BLaER1 treated with 17β-estradiol and CSF1 and Interleukin-3, amounts not matched to agents 10 nM and 100 nM (cell line): Measurements from ENCODE around the gene ECE1.

Experiments
- H3K27ac ChIP-seq, 11 experiments: shearing (Covaris generic); formaldehyde crosslinking; 2 replicates each; pipeline ENCODE4 v1.8.1; 2022
- H3K27me3 ChIP-seq, 11 experiments: shearing (Covaris generic); formaldehyde crosslinking; 2 replicates each; pipeline ENCODE4 v1.8.1; 2022
- H3K36me3 ChIP-seq, 11 experiments: shearing (Covaris generic); formaldehyde crosslinking; 2 replicates each; pipeline ENCODE4 v1.8.1; 2022
- H3K4me1 ChIP-seq, 10 experiments: shearing (Covaris generic); formaldehyde crosslinking; 2 replicates each; pipeline ENCODE4 v1.8.1; 2022
- H3K4me2 ChIP-seq, 11 experiments: shearing (Covaris generic); formaldehyde crosslinking; 2 replicates each; pipeline ENCODE4 v1.8.1; 2022
- H3K4me3 ChIP-seq, 10 experiments: shearing (Covaris generic); formaldehyde crosslinking; 2 replicates each; pipeline ENCODE4 v1.8.1; 2022
- H3K9ac ChIP-seq, 11 experiments: shearing (Covaris generic); formaldehyde crosslinking; 2 replicates each; pipeline ENCODE4 v1.8.1; 2022
- H3K9me3 ChIP-seq, 11 experiments: shearing (Covaris generic); formaldehyde crosslinking; replicated peaks in 1 of 11; 2 replicates each; pipeline ENCODE4 v1.8.1; 2022
- H4K20me1 ChIP-seq, 11 experiments: shearing (Covaris generic); formaldehyde crosslinking; 2 replicates each; pipeline ENCODE4 v1.8.1; 2022
- Cebpa-rat ChIP-seq, 11 experiments: shearing (Covaris generic); IDR thresholded peaks; 2 replicates each; pipeline ENCODE4 v1.8.1; 2022

Gene ECE1

DNA sequence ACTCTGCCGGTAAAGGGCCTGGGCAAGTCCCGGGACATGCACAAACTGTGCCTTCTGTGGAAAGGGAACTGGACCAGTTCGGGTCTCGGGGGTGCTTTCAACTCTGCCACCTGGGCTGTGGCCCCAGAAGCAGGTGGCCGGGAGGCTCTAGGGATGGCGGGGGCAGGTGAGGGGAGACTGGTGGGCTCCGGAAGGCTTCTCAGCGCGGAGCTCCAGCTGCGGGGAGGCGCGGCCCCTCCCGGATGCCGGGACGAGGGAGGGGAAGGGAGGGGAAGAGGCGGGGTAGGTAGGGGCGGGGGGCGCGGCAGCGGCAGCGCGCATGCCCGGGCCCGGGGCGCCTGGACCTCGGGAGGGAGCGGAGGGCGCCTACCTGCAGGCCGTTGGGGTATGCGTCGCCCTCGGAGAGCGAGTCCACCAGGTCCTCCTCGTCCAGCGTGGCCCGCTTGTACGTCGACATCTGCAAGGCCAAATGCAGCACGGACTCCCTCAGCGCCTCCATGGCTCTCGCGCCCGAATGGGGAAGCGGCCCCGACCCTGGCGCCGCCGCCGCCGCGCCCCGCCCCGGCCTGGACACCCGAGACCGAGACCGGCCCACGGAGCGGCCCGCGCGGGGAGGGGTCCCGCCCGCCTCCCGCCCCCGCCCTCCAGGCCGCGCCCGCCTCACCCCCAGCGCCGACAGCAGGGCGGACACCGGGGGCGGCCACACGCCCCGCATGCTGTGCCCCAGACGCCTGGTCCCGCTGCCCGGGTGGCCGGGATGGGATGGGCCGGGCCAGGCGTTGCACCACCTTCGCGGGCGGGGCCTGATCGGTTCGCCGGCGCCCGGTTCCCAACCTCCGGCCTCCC is at the start of gene ECE1:
ECE1 (minus strand) TSS at position 764 of the 846 bp plus-strand sequence; CDS start at position 715, 49 bp downstream.
- Histone ChIP-seq H3K9ac (peak within 1 kb of the TSS; percentile 59 to 87 (median 78); a peak in 21 of 22 replicates), H3K4me2 (peak within 1 kb of the TSS; percentile 92 to 100 (median 98)), H3K27me3 (peaks cover 0 to 56% (median 0%) of the 10 kb centered on the region in 11 experiments; a peak in 7 of 22 replicates), H3K27ac (peak within 1 kb of the TSS in 10 of 11 experiments; percentile 47 to 95 (median 75); a peak in 19 of 22 replicates), H3K4me3 (peak within 1 kb of the TSS; percentile 48 to 74 (median 64)), H3K4me1 (peaks cover 58 to 83% (median 76%) of the 10 kb centered on the region in 10 experiments), H3K9me3 (no peaks in the 10 kb centered on the region), H4K20me1 (peaks cover 0 to 25% (median 10%) of the 10 kb centered on the region in 11 experiments; a peak in 10 of 22 replicates), H3K36me3 (no peaks in the 10 kb centered on the region)
- TF ChIP-seq Cebpa-rat (IDR thresholded peaks at IDR 0.05), result no peak

DNA sequence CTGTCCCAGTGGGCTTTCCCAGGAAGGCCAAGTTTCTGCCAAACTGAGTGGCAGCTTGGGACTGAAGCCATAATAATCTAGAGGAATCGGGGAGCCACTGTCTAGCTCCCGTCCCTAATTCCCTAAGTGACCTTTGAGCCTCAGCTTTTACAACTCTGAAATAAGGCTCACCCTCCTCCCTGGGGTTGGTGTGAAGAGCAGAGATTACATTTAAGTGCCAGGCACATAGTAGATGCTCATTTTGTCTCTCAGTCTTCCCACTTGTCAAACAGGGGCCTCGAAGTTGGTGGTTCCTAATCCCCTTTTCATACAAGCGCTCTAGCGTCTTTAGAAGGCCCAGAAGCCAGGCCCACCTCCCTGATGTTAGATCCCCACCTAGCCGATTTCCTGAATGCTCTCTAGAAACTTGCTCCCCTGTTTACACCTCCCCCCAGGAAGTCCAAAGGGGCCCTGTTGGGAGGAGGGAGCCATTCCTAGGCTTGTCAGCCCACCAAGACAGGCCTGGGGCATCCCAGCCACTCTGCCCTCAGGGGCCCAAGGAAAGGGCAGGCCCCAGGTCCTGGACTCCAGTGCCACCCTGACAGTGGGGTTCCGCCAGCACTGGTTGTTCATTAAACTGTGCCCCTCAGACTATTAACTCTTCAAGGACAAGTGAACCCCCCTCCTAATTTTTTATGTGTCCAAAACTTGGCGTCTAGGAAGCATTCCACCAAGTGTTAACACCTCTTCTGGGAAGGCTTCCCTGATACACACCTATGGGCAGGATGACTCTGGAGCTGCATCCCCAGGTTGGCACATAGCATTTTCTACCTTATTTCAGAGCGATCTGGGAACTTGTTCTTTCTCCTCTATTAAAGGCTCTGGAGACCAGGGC is 49.3 kb upstream of the ECE1 start:
- Histone ChIP-seq H3K9me3 (no peaks in the 10 kb centered on the region), H4K20me1 (peaks cover 0 to 100% (median 100%) of the 10 kb centered on the region in 11 experiments; a peak in 19 of 22 replicates), H3K4me1 (peaks cover 51 to 99% (median 88%) of the 10 kb centered on the region in 10 experiments), H3K4me2 (peak overlapping the region in 9 of 11 experiments; percentile 2 to 97 (median 26); a peak in 11 of 22 replicates), H3K4me3 (no peak overlapping the region), H3K36me3 (no peaks in the 10 kb centered on the region), H3K27ac (no peak overlapping the region), H3K27me3 (peaks cover 5 to 73% (median 11%) of the 10 kb centered on the region in 11 experiments; a peak in 19 of 22 replicates), H3K9ac (no peak overlapping the region)
- no peak for TF ChIP-seq Cebpa-rat (IDR thresholded peaks at IDR 0.05)

DNA sequence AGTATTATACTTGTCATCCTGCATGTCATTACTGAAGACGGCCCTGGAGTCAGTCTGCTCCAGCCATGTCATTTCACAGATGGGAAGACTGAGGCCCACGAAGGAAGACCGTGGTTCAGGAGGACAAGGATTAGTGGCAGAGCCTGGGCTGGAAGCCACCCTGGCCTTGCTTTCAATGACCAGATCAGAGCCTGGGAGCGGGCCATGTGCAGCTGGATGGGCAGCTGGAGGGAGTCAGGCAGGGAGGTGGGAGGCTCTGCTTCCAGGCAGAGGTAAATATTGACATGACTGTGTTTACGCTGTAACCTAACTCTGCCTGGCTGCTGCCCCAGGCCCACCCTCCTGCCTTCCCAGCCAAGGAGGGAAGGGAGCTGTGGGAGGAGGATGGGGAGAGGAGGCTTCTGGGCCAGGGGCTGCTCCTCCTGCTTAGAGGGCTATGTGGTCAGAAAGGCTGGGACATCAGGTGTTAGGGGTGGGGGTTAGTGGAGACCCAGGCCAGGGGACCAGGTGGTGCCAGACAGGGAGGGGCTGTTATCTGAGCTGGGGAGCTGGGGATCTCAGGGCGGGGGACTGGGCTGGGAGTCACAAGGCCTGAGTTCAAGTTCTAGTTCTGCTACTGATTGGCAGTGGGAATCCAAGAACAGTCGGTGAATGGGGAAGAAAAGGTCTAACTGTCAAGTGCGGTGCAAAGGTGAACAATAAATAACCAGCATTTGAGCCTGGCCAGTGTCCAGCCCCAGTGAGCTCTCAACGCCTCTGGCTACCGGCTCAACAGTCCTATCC is 48.5 kb upstream of the ECE1 start:
- H3K4me1 ChIP-seq, result peaks cover 59 to 98% (median 87%) of the 10 kb centered on the region in 10 experiments
- H3K27ac ChIP-seq, result peak overlapping the region in 1 of 11 experiments; percentile 38; a peak in 1 of 22 replicates
- no peak overlapping the region for H3K9ac ChIP-seq

DNA sequence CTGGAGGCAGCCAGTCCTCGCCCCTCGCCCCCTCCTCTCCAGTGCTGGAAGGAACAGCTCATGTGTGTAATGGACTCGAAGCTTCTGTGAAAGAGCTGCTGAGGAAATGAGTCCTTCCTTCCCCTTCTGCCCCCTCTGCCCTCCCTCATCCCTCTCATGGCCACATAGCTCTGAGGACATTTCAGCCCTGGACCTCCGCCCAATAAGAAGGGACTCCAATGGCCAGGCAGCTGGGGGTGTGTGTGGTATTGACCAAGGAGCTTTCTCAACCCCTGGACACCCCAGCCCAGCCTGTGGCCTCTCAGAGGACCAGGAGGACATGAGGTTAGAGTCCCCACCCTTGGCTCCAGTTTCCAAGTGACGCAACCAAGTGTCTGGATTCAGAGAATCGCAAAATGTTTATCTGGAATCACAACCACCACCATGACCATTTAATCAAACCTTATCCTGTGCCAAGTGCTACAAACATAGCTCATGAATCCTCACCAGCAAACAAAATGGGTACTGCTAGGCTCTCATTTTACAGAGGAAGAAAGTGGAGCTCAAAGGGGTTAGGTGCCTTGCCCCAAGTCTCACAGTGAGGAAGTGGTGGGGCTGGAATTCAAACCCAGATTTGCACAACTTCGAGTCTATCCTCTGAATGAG is 47.8 kb upstream of the ECE1 start:
- Histone ChIP-seq H3K9me3 (no peaks in the 10 kb centered on the region), H3K4me1 (peaks cover 65 to 98% (median 86%) of the 10 kb centered on the region in 10 experiments), H3K36me3 (no peaks in the 10 kb centered on the region), H3K27ac (peak overlapping the region in 4 of 11 experiments; percentile 5 to 38 (median 10); a peak in 3 of 22 replicates), H3K4me3 (no peak overlapping the region), H3K9ac (peak overlapping the region in 4 of 11 experiments; percentile 1 to 48 (median 29); a peak in 3 of 22 replicates), H4K20me1 (peaks cover 0 to 94% (median 87%) of the 10 kb centered on the region in 11 experiments; a peak in 20 of 22 replicates), H3K4me2 (peak overlapping the region; percentile 72 to 99 (median 98)), H3K27me3 (peaks cover 0 to 58% (median 0%) of the 10 kb centered on the region in 11 experiments; a peak in 8 of 22 replicates)
- no peak for TF ChIP-seq Cebpa-rat (IDR thresholded peaks at IDR 0.05)

More for the DNA sequence above, 48.5 kb upstream of the ECE1 start:
- no peak overlapping the region for H3K4me3 ChIP-seq
- no peaks in the 10 kb centered on the region for H3K36me3 ChIP-seq
- peak overlapping the region in 10 of 11 experiments; percentile 72 to 99 (median 97); a peak in 17 of 22 replicates for H3K4me2 ChIP-seq
- H4K20me1 ChIP-seq, result peaks cover 0 to 97% (median 94%) of the 10 kb centered on the region in 11 experiments; a peak in 20 of 22 replicates
- no peak for TF ChIP-seq Cebpa-rat (IDR thresholded peaks at IDR 0.05)
- no peaks in the 10 kb centered on the region for H3K9me3 ChIP-seq
- H3K27me3 ChIP-seq, result peaks cover 0 to 65% (median 2%) of the 10 kb centered on the region in 11 experiments; a peak in 11 of 22 replicates

DNA sequence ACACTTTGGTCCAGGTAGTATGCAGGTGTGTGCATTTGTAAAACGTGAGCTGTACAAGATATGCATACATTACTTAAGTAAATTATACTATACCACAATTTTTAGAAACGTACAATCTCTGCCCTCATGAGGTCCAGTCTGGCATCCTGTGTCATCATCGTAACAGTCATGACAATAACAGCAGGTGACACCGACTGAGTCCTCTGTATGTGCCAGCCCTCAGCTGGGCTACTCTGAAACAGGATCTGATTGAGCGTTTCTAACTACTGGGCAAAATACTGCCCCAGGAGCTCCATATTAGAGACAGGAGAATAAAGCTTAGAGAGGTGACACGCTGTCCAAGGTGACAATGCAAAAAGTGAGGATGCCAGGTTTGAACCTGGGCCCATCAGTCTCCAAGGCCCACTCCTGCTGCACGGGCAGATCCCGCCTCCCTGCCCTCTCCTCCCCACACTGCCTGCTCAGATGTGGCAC is 47.2 kb upstream of the ECE1 start:
- no peak for TF ChIP-seq Cebpa-rat (IDR thresholded peaks at IDR 0.05)
- Histone ChIP-seq H3K9me3 (no peaks in the 10 kb centered on the region), H3K27ac (peak overlapping the region in 4 of 11 experiments; percentile 5 to 38 (median 10); a peak in 3 of 22 replicates), H4K20me1 (peaks cover 0 to 88% (median 82%) of the 10 kb centered on the region in 11 experiments; a peak in 20 of 22 replicates), H3K4me1 (peaks cover 63 to 97% (median 84%) of the 10 kb centered on the region in 10 experiments), H3K27me3 (peaks cover 0 to 52% (median 0%) of the 10 kb centered on the region in 11 experiments; a peak in 8 of 22 replicates), H3K4me2 (peak overlapping the region; percentile 72 to 99 (median 98)), H3K4me3 (no peak overlapping the region), H3K9ac (peak overlapping the region in 3 of 11 experiments; percentile 1 to 44 (median 14); a peak in 1 of 22 replicates), H3K36me3 (no peaks in the 10 kb centered on the region)

DNA sequence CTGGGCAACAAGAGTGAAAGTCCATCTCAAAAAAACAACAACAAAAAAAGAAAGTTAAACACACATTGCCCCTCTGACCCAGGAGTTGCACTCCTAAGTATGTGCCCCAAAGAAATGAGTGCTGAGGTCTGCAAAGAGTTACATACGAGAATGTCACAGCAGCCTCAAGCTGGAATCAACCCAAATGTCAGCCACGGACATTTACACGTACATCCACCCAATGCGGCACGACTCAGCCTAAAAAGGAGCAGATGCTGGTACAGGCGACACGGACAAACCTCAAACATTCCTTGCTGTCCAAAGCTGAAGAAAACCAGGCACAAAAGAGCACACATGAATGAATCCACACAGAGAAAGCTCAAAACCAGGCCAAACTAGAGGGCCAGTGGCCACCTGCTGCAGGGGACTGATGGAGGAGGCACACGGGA is 46.8 kb upstream of the ECE1 start:
- H3K27me3 ChIP-seq, result peaks cover 0 to 47% (median 0%) of the 10 kb centered on the region in 11 experiments; a peak in 8 of 22 replicates
- H3K9ac ChIP-seq, result no peak overlapping the region
- peaks cover 3 to 86% (median 77%) of the 10 kb centered on the region in 11 experiments; a peak in 20 of 22 replicates for H4K20me1 ChIP-seq
- no peak for TF ChIP-seq Cebpa-rat (IDR thresholded peaks at IDR 0.05)
- no peak overlapping the region for H3K4me3 ChIP-seq
- no peak overlapping the region for H3K27ac ChIP-seq
- H3K4me1 ChIP-seq, result peaks cover 63 to 96% (median 83%) of the 10 kb centered on the region in 10 experiments
- H3K4me2 ChIP-seq, result peak overlapping the region; percentile 72 to 99 (median 98)
- H3K36me3 ChIP-seq, result no peaks in the 10 kb centered on the region
- H3K9me3 ChIP-seq, result no peaks in the 10 kb centered on the region

DNA sequence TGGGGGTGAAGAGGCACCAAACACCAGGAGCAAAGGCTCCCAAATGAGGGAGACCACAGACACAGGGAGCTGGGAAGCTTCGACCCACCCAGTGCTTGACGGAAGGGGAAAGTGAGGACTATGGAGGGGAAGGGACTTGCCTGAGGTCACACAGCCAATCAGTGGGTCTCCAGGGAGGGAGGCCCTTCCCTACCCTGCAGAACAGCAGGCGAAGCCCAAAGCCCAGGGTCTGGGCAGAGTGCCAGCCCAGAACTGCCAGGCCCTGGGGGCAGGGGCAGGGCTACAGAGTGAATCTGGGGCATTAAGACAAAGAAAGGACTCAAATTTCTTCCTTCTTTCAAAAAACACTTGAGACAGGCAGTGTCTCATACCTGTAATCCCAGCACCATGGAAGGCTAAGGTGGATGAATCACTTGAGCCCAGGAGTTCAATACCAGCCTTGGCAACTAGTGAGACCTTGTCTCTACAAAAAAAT is 45.5 kb upstream of the ECE1 start:
- H3K4me1 ChIP-seq, result peaks cover 72 to 98% (median 91%) of the 10 kb centered on the region in 10 experiments
- no peaks in the 10 kb centered on the region for H3K36me3 ChIP-seq
- no peak for TF ChIP-seq Cebpa-rat (IDR thresholded peaks at IDR 0.05)
- H3K4me2 ChIP-seq, result peak overlapping the region; percentile 85 to 99 (median 98)
- peaks cover 0 to 49% (median 0%) of the 10 kb centered on the region in 11 experiments; a peak in 8 of 22 replicates for H3K27me3 ChIP-seq
- peak overlapping the region in 9 of 11 experiments; percentile 37 to 72 (median 67); a peak in 15 of 22 replicates for H3K9ac ChIP-seq
- H3K27ac ChIP-seq, result peak overlapping the region in 5 of 11 experiments; percentile 65 to 74 (median 74); a peak in 9 of 22 replicates
- peaks cover 6 to 78% (median 65%) of the 10 kb centered on the region in 11 experiments; a peak in 20 of 22 replicates for H4K20me1 ChIP-seq
- no peaks in the 10 kb centered on the region for H3K9me3 ChIP-seq
- peak overlapping the region in 7 of 10 experiments; percentile 2 to 61 (median 51); a peak in 9 of 20 replicates for H3K4me3 ChIP-seq
